DMS53 (cell line): ENCODE data around the gene UCN2.
A peak's percentile ranks its signal among the peaks of the same experiment; 100 is the strongest.

Experiments
- DNase-seq: peaks from one replicate; lab custom pipeline; 2025; lab: John Stamatoyannopoulos, UW

UCN2 gene

DNA sequence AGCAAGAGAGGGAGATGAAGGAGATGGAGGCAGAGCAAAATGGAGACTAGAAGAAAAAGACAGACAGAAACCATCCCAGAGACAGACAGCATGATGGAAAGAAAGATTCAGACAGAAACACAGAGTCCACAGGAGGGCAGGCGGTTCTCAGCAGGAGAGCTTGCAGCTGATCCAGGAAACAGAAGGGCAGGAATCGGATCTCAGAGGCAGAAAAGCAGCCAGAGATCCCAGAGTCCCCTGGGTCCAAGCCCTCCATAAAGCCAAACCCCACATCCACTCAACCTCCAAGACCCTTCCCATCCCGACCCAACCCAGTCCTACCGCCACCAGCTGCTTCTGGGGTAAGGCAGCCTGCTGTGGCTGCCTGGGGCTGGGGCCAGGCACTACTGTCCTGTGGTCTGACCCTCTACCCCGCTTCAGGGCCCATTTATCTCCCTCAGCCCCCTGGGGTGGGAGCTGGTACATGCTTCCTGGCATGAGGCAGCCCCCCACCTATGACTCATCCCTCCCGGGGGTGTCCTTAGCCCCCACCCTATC is at the start of gene UCN2:
TSS of gene UCN2 (minus strand) at position 400 of the 537 bp plus-strand sequence. CDS start 657 bp downstream, outside the sequence.
- no peak for DNase-seq

DNA sequence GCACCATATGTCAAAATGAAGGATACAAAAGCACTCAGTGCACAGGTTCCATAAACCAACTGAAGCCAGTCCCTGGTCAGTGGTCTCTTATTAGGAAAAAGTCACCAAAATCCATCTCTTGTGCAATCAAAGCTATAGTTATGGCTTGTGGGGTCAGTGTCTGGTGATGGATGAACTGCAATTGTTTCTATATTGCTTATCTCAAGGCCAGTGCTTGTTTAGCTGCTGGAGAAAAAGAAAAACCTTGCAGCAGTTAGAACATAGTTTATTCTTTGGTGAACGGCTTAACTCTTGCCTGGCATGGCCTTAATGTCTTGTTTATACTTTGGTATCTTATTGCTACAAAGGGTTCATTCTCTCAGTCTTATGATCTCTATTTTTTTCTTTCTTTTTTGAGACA is 48.7 kb upstream of the UCN2 start:
- DNase-seq, result no peak

- DNase-seq, result peak; percentile 85
Observed at GRCh38 chr3:48609088-48610005, 45.8 kb upstream of the UCN2 start, which contains the start of gene UQCRC1. Gene UQCRC1 (minus strand): TSS chr3:48609646. CDS start chr3:48609620, 26 bp downstream.

- DNase-seq, result peak; percentile 13
Observed at GRCh38 chr3:48607519-48607918, 43.9 kb upstream of the UCN2 start.

DNA sequence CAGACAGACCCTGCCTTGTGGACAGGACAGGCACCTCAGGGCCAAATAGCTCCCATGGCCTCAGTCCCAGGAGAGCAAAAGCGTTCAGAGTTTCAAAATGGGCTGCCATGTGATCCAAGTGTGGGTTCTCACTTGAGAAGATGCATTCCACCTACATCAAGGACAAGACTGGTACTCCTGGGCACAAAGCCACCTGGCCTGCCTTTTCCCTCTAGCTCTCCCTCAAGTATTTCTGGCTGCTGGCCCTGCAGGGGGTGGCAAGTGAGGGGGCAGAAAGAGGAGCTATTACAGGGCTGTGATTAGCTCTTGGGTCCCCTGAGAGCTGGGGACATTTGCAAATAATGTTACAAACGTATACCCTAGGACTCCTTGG is 38.0 kb upstream of the UCN2 start:
- DNase-seq, result no peak

DNA sequence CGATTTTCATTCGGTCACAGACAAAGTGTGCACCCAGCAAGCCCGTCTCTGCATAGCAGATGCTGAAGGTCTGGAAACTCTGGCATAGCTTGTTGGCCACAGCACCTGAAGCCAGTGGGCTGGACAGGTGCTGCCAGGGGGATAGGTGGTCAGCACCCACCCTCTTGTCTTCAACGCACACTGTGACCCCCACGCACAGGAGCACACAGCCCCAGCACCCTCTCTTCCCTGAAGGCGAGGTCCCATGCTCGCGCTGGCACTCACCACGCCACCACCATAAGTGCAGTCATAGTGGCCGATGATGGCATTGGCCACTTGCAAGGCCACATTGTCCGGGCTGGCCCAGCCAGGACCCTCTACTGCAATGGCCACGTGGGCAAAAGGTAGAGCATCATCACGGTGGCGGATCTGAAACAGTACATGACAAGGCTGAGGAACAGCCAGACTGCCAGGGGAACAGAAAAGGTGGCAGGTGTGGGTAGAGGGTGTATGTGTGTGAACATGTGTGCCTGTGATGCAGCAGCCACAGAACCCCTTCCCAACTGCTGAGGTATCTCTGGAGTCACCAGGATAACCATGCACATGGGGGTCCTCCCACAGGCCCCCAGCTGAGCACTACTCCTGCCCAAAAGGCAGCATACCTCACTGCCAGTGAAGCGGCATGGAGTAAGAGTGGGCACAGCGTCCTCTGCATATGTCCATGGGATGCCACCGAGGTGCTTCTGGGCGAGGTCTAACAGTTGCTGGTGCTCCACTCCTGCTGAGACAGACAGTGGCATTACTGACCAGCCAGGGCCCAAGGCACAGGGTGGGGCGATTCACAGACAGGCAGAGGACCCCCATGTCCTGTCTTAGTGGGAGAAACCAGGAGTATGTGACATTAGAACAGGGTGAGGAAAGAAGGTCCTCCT is 37.4 kb upstream of the UCN2 start:
- DNase-seq, result no peak

GRCh38 chr3:48599509-48600285 is 36.1 kb upstream of the UCN2 start:
- no peak for DNase-seq

DNA sequence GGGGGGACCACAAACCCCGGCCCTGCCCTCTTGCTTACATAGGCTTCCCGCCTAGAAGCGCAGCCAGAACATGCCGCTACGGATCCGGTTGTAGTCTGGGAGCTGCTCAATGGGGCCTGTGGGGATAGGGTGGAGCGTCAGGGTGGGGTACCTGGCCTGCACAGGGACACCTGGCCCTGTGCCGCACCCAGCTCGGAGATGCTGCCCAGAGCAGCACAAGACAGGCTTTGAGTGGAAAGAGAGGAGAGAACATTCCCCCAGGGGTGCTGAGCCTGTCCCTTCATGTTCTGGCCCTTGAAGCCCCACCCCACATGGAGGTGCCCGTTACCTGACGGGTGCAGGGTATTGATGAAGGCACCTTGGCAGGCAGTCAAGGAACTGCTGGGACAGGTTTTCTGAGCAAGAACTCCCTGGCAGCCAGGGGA is 35.5 kb upstream of the UCN2 start:
- DNase-seq, result no peak

DNA sequence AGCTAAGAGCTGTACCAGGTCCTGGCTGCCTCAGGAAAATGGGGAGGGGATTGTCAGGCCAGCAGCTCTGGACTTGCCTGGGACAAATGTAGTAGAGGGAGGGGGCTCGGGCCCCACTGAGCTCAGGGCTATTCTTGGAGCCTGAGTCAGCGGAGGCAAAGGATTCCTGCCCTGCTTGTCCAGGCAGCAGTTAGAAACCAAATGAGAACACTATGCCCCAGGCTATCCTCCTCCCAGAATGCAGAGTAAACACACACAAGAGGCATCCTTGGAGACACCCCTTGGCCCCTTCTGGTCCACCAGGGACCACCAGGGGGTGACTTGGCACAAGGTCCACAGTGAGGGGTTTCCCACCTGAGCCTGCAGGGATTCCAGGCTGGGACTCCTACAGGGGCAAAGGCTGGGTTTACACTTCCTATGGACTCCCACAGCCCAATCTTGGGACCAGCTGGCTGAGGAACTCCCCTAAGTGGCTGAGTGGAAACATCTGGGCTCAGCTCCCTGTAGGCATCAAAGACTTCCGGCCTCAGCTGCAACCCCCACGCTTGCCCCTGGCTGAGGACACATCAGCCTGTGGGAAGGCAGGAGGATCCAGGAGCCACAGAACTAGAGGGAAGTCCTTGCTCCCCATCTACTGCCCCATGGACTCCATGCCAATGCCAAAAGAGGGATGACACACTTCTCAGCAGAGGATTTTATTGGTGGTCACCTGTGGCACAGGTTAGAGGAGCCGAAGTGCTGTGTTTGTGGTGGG is 34.9 kb upstream of the UCN2 start:
- no peak for DNase-seq

GRCh38 chr3:48597408-48597800 is 33.8 kb upstream of the UCN2 start:
- DNase-seq, result no peak

DNA sequence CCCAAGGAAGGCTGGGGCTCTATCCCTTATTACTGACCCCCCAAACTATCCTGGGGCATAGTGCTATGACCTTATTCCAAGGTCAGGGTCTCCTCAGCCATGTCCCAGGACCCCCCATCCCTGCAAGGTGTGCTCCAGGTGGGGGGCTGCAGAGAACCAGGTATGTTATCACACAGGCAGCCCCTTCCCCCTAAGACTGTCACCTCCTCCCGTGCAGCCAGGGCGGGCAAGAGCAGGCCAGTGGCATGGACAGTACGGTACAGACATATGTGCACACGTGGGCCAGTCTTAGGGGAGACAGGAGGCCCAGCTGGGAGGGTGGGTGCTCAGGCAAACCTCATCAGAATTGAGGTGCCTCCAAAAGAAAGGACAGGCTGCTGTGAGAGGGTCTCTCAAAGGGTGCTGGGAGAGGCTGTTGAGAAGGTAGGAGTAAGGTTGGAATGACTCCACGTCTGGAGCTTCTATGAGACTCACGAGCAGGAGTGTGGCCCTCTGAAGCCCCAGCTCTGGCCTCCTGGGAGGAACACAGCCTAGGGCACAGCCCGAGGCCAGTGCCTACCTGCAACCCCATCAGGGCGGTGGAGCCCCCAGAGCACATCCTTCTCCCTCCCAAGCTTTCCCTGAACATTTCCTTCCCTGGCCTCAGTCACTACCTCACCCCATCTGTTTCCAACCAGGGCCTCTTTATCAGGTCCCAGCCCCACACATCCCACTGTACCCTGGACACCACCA is 33.3 kb upstream of the UCN2 start:
- DNase-seq, result no peak

DNA sequence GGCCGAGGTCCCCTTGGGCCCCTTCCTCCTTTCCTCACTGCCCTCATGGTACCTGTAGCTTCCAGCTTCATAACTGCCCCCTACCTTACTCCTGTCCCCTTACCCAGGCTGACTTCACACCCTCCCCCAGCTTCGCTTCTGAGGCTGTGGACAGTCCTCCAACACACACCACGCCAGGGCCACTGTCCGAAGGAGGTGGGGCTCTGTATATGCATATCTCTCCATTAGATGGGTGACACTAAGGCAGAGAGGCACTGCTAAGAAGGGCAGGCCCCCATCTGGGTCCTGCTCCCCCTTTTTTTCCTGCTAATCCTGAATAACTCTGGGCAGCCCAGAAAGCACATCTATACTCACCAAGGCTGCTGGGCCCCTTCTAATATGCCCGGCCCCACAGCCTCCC is 32.6 kb upstream of the UCN2 start:
- DNase-seq, result no peak

DNA sequence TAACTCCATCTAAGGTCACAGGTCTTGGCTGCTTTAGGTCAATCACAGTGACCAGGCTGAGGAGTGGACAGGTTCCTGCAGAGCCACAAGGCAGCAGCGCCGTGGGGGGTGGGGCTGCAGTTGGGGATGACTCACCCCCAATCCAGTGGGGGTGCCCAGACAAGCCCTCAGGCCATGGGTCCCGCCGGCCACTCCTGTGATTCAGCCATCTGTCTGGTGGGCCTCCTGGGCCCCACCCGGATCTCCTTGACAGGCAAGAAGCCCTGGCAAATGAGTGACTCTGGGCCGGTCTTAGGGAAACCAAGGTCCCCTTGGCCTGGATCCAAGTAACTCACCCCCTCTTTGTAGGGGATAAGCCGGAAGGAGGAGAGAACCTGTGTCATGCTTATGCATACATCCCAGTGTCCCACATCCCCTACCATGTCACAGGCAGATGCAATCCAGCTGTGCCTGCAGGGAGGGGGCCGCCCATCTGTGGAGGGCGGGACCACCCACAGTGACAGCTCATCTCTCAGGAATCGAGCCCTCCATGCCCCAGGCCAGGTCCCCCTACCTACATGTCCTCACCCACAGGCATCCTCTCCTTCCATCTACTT is 32.0 kb upstream of the UCN2 start:
- DNase-seq, result peak; percentile 24

- DNase-seq, result peak; percentile 24
Observed at GRCh38 chr3:48595075-48595525, 31.5 kb upstream of the UCN2 start, which contains the start of gene COL7A1. Gene COL7A1 (minus strand): TSS chr3:48595329. CDS start chr3:48595159, 170 bp downstream.

GRCh38 chr3:48594417-48595049 is 31.0 kb upstream of the UCN2 start:
- peak; percentile 55 for DNase-seq

GRCh38 chr3:48593337-48593736 is 29.8 kb upstream of the UCN2 start:
- no peak for DNase-seq

- DNase-seq, result no peak
Observed at GRCh38 chr3:48592519-48593087, 29.0 kb upstream of the UCN2 start.

GRCh38 chr3:48591886-48592518 is 28.4 kb upstream of the UCN2 start:
- DNase-seq, result no peak
